IPS-18c (cell line): ENCODE results near the gene PRRT4.

ENCODE experiments used
- H3K4me3 ChIP-seq: 2 replicates; pipeline ENCODE4 v1.7.0; 2013; ENCODE audit warnings: low read depth, mild to moderate bottlenecking, low read length, moderate library complexity; ENCODE audit not compliant: insufficient read depth
- H3K9me3 ChIP-seq: one replicate; pipeline ENCODE4 v1.6.1; 2013; ENCODE audit warnings: mild to moderate bottlenecking, low read length, moderate library complexity; ENCODE audit not compliant: control insufficient read depth, insufficient read depth

PRRT4 gene

GRCh38 chr7:128398841-128399135 lies 37.3 kb upstream of the PRRT4 start:
- H3K9me3 ChIP-seq, result no peaks in the 10 kb centered on the region
- no peak overlapping the region for H3K4me3 ChIP-seq

GRCh38 chr7:128398016-128398840 lies 36.7 kb upstream of the PRRT4 start:
- H3K9me3 ChIP-seq, result no peaks in the 10 kb centered on the region
- H3K4me3 ChIP-seq, result no peak overlapping the region

DNA sequence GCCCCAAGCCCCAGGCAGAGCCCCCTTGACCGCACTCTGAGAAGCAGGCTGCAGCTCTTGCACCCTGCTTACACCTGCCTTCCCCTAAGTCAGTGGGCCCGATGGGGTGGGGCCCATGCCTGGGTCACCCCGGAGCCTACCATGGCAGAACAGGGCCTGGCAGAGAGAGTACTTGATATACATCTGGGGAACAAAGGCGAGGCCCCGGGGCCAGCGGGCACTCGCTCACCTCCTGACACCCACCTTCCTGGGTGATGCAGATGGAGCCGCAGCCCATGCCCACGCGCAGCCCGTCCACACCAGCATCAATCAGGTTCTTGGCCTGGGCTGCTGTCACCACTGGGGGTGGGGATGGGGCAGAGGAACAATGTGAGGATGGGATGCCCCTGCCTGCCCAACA lies 34.9 kb upstream of the PRRT4 start:
- H3K9me3 ChIP-seq, result no peaks in the 10 kb centered on the region
- H3K4me3 ChIP-seq, result no peak overlapping the region

DNA sequence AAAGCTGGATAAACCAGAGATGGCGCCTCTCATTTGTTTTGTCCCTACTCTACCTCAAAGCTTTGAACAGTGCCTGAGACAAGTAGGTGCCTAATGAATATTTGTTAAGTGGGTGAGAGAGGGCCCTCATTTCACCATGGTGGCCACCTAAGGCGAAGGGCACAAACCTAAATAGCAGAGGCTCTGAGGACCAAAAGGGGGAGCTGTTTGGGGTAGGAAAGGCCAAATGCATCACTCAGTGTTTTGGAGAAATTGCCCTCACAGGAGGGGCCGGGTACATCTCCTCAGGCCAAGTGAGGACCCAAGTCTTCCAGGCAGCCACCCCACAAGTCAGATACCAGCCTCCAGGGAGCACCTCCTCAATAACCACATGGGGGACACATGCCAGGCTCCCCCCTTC lies 34.3 kb upstream of the PRRT4 start:
- Histone ChIP-seq H3K9me3 (no peaks in the 10 kb centered on the region), H3K4me3 (no peak overlapping the region)

DNA sequence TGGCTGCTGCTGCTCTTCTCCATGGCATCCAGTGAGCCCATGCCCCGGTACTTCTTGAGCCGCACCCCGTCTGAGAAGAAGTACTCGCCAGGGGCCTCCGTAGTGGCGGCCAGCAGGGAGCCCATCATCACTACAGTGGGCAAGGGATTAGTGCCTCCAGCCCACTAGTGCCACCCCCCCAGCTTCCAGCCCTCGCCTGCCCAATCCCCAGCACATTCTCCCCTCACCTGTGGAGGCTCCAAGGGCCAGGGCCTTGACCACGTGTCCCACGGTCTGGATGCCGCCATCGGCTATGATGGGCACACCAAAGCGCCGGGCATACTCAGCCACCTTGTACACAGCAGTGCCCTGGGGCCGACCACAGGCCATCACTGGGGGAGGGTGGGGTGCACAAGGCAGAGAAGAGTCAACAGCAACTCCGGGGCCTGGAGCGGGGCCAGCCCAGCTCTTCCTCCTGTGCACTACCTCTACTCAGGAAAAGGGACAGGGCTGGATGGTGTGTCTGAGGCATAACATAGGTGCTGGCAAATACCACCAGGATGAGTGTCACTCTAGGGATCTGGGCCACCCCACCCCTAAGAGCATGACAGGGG lies 33.5 kb upstream of the PRRT4 start:
- H3K4me3 ChIP-seq, result no peak overlapping the region
- no peaks in the 10 kb centered on the region for H3K9me3 ChIP-seq

- Histone ChIP-seq H3K4me3 (no peak overlapping the region), H3K9me3 (no peaks in the 10 kb centered on the region)
Observed at GRCh38 chr7:128393526-128394330, 32.2 kb upstream of the PRRT4 start.

GRCh38 chr7:128392446-128393327 lies 31.2 kb upstream of the PRRT4 start:
- Histone ChIP-seq H3K4me3 (no peak overlapping the region), H3K9me3 (no peaks in the 10 kb centered on the region)

- Histone ChIP-seq H3K4me3 (no peak overlapping the region), H3K9me3 (no peaks in the 10 kb centered on the region)
Observed at GRCh38 chr7:128391805-128392204, 30.3 kb upstream of the PRRT4 start.

- H3K4me3 ChIP-seq, result no peak overlapping the region
- H3K9me3 ChIP-seq, result no peaks in the 10 kb centered on the region
Observed at GRCh38 chr7:128390871-128391565, 29.5 kb upstream of the PRRT4 start.

DNA sequence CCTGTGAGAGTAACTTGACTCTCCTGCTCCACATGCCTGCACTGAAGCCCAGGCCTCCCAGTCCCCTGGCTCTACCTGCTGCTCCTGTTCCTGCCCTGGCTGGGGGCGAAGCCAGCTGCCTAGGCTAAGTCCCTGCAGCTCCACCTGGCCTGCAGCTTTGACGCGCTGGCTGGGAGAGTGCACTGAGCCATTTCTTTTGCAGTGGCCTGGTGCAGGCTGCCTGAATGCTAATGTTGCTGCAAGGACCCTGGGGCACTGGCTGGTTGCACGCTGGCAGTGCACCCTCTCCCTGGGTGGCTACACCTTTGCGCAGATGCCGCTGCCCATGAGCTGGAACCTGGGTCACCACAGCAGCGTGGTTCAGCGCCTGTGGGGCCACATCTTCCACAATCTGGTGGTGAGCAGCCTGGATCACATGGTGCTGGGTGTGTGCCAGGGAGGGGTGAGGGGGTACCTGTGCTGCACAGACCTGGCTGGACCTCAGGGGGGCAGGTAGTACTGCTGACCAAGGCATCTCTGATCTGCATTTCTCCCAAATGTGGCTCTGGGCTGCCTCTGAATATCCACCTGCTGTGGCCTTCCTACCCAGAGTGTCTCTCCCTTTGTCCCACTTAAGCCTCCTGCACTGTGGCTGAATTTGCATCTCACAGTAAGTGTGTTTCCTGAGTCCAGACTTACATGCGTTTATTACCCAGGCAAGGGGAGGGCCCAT lies 28.3 kb upstream of the PRRT4 start:
- Histone ChIP-seq H3K9me3 (no peaks in the 10 kb centered on the region), H3K4me3 (no peak overlapping the region)

GRCh38 chr7:128389085-128389617 lies 27.7 kb upstream of the PRRT4 start:
- Histone ChIP-seq H3K4me3 (no peak overlapping the region), H3K9me3 (no peaks in the 10 kb centered on the region)

DNA sequence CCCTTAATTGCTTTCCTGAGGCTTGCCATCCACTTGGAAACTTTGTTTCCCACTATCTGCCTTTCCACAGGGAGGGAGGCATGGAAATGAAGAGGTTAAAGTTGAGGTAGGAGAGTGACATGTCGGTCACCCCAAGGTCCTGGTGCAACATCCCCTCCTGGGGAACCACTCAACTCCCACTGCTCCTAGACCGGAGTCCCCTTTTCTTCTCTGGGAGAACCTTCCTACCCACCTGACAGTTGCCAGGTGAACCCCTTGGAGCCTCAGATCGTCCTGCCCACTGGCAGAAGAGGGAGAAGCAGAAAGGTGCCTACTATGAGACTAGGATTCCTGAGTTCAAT lies 26.6 kb upstream of the PRRT4 start:
- H3K4me3 ChIP-seq, result no peak overlapping the region

GRCh38 chr7:128387216-128388144 lies 26.0 kb upstream of the PRRT4 start:
- Histone ChIP-seq H3K4me3 (no peak overlapping the region), H3K9me3 (no peaks in the 10 kb centered on the region)

More for the DNA sequence above, 26.6 kb upstream of the PRRT4 start:
- no peaks in the 10 kb centered on the region for H3K9me3 ChIP-seq

DNA sequence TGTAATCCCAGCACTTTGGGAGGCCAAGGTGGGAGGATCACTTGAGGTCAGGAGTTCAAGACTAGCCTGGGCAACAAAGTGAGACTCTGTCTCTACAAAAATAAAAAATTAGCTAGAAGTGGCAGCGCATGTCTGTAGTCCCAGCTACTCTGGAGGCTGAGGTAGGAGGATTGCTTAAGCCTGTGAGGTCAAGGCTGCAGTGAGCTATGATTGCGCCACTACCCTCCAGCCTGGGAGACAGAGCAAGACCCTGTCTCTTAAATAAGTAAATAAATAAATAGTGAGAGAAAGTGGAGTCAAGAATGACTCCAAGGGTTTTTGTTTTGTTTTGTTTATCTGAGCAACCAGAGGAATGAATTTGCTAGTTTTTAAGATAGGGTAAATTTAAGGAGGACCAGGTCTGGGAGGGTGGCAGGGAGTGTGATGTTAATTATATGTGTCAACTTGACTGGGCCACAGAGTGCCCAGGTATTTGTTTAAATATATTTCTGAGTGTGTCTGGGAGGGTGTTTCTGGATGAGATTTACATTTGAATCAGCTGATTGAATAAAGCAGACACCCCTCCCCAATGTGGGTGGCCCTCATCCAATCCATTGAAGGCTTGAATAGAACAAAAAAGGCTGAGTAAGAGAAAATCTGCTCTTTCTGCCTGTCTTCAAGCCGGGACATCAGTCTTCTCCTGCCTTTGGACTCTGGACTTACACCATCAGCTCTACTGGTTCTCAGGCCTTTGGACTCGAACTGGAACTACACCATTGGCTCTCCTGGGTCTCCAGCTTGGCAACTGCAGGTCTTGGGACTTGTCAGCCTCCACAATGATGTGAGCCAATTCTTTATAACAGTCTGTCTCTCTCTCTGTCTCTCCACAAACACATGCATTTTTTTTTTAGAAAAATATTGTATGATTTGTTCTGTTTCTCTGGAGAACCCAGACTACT lies 24.8 kb upstream of the PRRT4 start:
- Histone ChIP-seq H3K4me3 (no peak overlapping the region), H3K9me3 (no peaks in the 10 kb centered on the region)
